Endometrial microvascular endothelial cells (primary cell): ENCODE measurements around the gene SERPINB2. TPM values are rescaled to one million over a fixed set of nuclear protein-coding genes. Genes with fewer than 3 reads are reported as not detected.

Source experiments
- in situ Hi-C: cut with HindIII; loops from 2 replicates; pipeline ENCODE4 v1.10.0; 2017; ENCODE audit warnings: low sequenced_read_pairs, low pct_unique_long_range_greater_than_20kb; ENCODE audit errors: inconsistent ontology term
- total RNA-seq: library from RNA; depleted of rRNA; stranded (reverse); fragments of >200 nt; gene quantifications from one replicate; pipeline ENCODE4 v1.2.3, GENCODE V29; 2015; ENCODE audit errors: inconsistent ontology term

SERPINB2 gene
- 1.0 TPM for total RNA-seq

- in situ Hi-C loops, result no loop called here
Measured at GRCh38 chr18:63887424-63887823, at the start of gene SERPINB2. Gene SERPINB2 (plus strand): TSS chr18:63887705. CDS start chr18:63891445, 3,740 bp downstream.

- in situ Hi-C loops, result no loop called here
Measured at GRCh38 chr18:63843008-63843407, 44.5 kb upstream of the SERPINB2 start.

GRCh38 chr18:63844254-63844653 is 43.3 kb upstream of the SERPINB2 start:
- in situ Hi-C loops, result no loop called here

- in situ Hi-C loops, result no loop called here
Measured at GRCh38 chr18:63848159-63848558, 39.3 kb upstream of the SERPINB2 start.

GRCh38 chr18:63850020-63850419 is 37.5 kb upstream of the SERPINB2 start:
- in situ Hi-C loops, result no loop called here

- in situ Hi-C loops, result no loop called here
Measured at GRCh38 chr18:63850636-63851035, 36.9 kb upstream of the SERPINB2 start.

GRCh38 chr18:63858456-63858855 is 29.0 kb upstream of the SERPINB2 start:
- in situ Hi-C loops, result no loop called here

GRCh38 chr18:63859781-63860475 is 27.6 kb upstream of the SERPINB2 start:
- in situ Hi-C loops, result no loop called here

GRCh38 chr18:63860531-63860930 is 27.0 kb upstream of the SERPINB2 start:
- in situ Hi-C loops, result no loop called here

- in situ Hi-C loops, result no loop called here
Measured at GRCh38 chr18:63867368-63868125, 20.0 kb upstream of the SERPINB2 start.

GRCh38 chr18:63868546-63868945 is 19.0 kb upstream of the SERPINB2 start:
- in situ Hi-C loops, result no loop called here

GRCh38 chr18:63869374-63869773 is 18.1 kb upstream of the SERPINB2 start:
- in situ Hi-C loops, result no loop called here

- in situ Hi-C loops, result no loop called here
Measured at GRCh38 chr18:63869851-63870250, 17.7 kb upstream of the SERPINB2 start.

- in situ Hi-C loops, result no loop called here
Measured at GRCh38 chr18:63871836-63872235, 15.7 kb upstream of the SERPINB2 start.

GRCh38 chr18:63872586-63872985 is 14.9 kb upstream of the SERPINB2 start:
- in situ Hi-C loops, result no loop called here

- in situ Hi-C loops, result no loop called here
Measured at GRCh38 chr18:63878343-63878742, 9.2 kb upstream of the SERPINB2 start.

GRCh38 chr18:63878925-63879324 is 8.6 kb upstream of the SERPINB2 start:
- in situ Hi-C loops, result no loop called here

- in situ Hi-C loops, result no loop called here
Measured at GRCh38 chr18:63879709-63880108, 7.8 kb upstream of the SERPINB2 start.

- in situ Hi-C loops, result no loop called here
Measured at GRCh38 chr18:63881851-63882250, 5.7 kb upstream of the SERPINB2 start.
